ENCODE data around the gene ASTN2. TPM values are rescaled to one million over a fixed set of nuclear protein-coding genes. Genes with fewer than 3 reads are reported as not detected.
A peak's percentile ranks its signal among the peaks of the same experiment; 100 is the strongest.

ASTN2 gene
- total RNA-seq (2021; ENCODE audit: unreplicated experiment) = 4.8 TPM
- polyA plus RNA-seq (2012) = 3.3 and 4.1 TPM in 2 replicates
- Bru-seq, nascent RNA = percentile 34 among the genes with signal in this experiment
- percentile 24 among the genes with signal in this experiment for BruChase-seq, experiment 1, labeled RNA remaining after a 6-hour chase
- percentile 30 among the genes with signal in this experiment for BruChase-seq, experiment 2, labeled RNA remaining after a 2-hour chase
- long read RNA-seq, partial matches to known transcripts = 13 of 21 reads
- long read RNA-seq, other reads (novel, unspliced or antisense) = 8 of 21 reads

GRCh38 chr9:117414906-117415331, at the start of gene ASTN2:
ASTN2 (minus strand) TSS chr9:117415057; CDS start chr9:117414938, 119 bp downstream.
- ChIA-PET RAD21 (ENCODE audit: low non-redundant PET in 1 of 2, low total read pairs in 2 of 2, uncharacterized antibody in 2 of 2, unreplicated experiment in 2 of 2) (no interaction called here), POLR2A (no interaction called here), CTCF (no interaction called here)
- Histone ChIP-seq H3K79me2 (ENCODE audit: insufficient read depth, low read length) (no peaks in the 10 kb centered on the region), H3K9me3 (ENCODE audit: control insufficient read depth in 1 of 2, insufficient read depth in 1 of 2, low read depth in 1 of 2, low read length in 2 of 2) (peaks cover 0 to 9% of the 10 kb centered on the region in 2 experiments; a peak in 2 of 4 replicates), H3K4me3 (replicated peaks in 1 of 2; ENCODE audit: low read depth in 1 of 2, low read length in 2 of 2) (no peak within 1 kb of the TSS), H3K36me3 (ENCODE audit: control insufficient read depth in 1 of 2, insufficient read depth in 2 of 2, low read length in 2 of 2) (no peaks in the 10 kb centered on the region), H3K27me3 (ENCODE audit: insufficient read depth, low read length) (no peaks in the 10 kb centered on the region), H3K4me2 (ENCODE audit: low read length) (no peak within 1 kb of the TSS), H3K9ac (ENCODE audit: low read length) (no peak within 1 kb of the TSS), H3K27ac (ENCODE audit: low read depth, low read length) (no peak within 1 kb of the TSS), H4K20me1 (ENCODE audit: insufficient read depth) (no peaks in the 10 kb centered on the region), H3K9me2 (ENCODE audit: insufficient read depth) (no peaks in the 10 kb centered on the region), H2AFZ (ENCODE audit: low read depth, low read length, poor library complexity, severe bottlenecking) (no peak within 1 kb of the TSS), H3K4me1 (ENCODE audit: control insufficient read depth in 1 of 2, insufficient read depth in 2 of 2, low read length in 2 of 2) (no peaks in the 10 kb centered on the region)
- TF ChIP-seq ATF3 (IDR thresholded peaks at IDR 0.05) (no peak), MAX (IDR thresholded peaks at IDR 0.05) (no peak), SIN3A (IDR thresholded peaks at IDR 0.05; ENCODE audit: low read depth) (no peak), CTCF (IDR thresholded peaks at IDR 0.05 in 2 of 3, conservative IDR thresholded peaks at IDR 0.05 in 1 of 3; ENCODE audit: borderline replicate concordance in 1 of 3, insufficient read depth in 1 of 3, low read depth in 2 of 3, low read length in 2 of 3) (no peak), ELF1 (IDR thresholded peaks at IDR 0.05; ENCODE audit: borderline replicate concordance, low read depth) (no peak)
- DNase-seq (ENCODE audit: low read depth, low spot score) = no peak
- intact Hi-C loops (cut with micrococcal nuclease) = loop anchor here (10.0 kb wide), 1 partner anchor 680 kb away; no protein-coding TSS in a partner anchor
- no peak for ATAC-seq
- no TSS peak for BruUV-seq (replicated peaks)

GRCh38 chr9:117462861-117463260, 48.0 kb upstream of the ASTN2 start:
- no peaks in the 10 kb centered on the region for H3K4me1 ChIP-seq (ENCODE audit: control insufficient read depth in 1 of 2, insufficient read depth in 2 of 2, low read length in 2 of 2)
- ChIA-PET CTCF (no interaction called here), POLR2A (no interaction called here), RAD21 (ENCODE audit: low non-redundant PET in 1 of 2, low total read pairs in 2 of 2, uncharacterized antibody in 2 of 2, unreplicated experiment in 2 of 2) (no interaction called here)
- no peaks in the 10 kb centered on the region; a peak in 2 of 4 replicates for H3K9me3 ChIP-seq (ENCODE audit: control insufficient read depth in 1 of 2, insufficient read depth in 1 of 2, low read depth in 1 of 2, low read length in 2 of 2)
- no TSS peak for BruUV-seq (replicated peaks)
- H3K79me2 ChIP-seq (ENCODE audit: insufficient read depth, low read length) = no peaks in the 10 kb centered on the region
- no peak overlapping the region for H2AFZ ChIP-seq (ENCODE audit: low read depth, low read length, poor library complexity, severe bottlenecking)
- H3K36me3 ChIP-seq (ENCODE audit: control insufficient read depth in 1 of 2, insufficient read depth in 2 of 2, low read length in 2 of 2) = no peaks in the 10 kb centered on the region
- no peak for TF ChIP-seq RAD21 (IDR thresholded peaks at IDR 0.05; ENCODE audit: low read depth)
- no peak for TF ChIP-seq POLR2AphosphoS5 (IDR thresholded peaks at IDR 0.05; ENCODE audit: low read depth, low read length)
- TF ChIP-seq EZH2phosphoT487 (IDR thresholded peaks at IDR 0.05; ENCODE audit: borderline replicate concordance) = no peak
- no peak for TF ChIP-seq ELF1 (IDR thresholded peaks at IDR 0.05; ENCODE audit: borderline replicate concordance, low read depth)
- no peak for TF ChIP-seq TCF7L2 (IDR thresholded peaks at IDR 0.05; ENCODE audit: borderline replicate concordance, extremely low read depth, insufficient read depth, insufficient read length)
- TF ChIP-seq ZNF274 (IDR thresholded peaks at IDR 0.05; ENCODE audit: low read depth, low read length) = no peak
- no peaks in the 10 kb centered on the region for H3K9me2 ChIP-seq (ENCODE audit: insufficient read depth)
- H3K27me3 ChIP-seq (ENCODE audit: insufficient read depth, low read length) = no peaks in the 10 kb centered on the region
- intact Hi-C loops (cut with micrococcal nuclease) = no loop called here
- H3K4me3 ChIP-seq (replicated peaks in 1 of 2; ENCODE audit: low read depth in 1 of 2, low read length in 2 of 2) = no peak overlapping the region
- ATAC-seq (no peak), DNase-seq (ENCODE audit: low read depth, low spot score) (no peak)
- no peak overlapping the region for H3K27ac ChIP-seq (ENCODE audit: low read depth, low read length)
- no peak overlapping the region for H3K9ac ChIP-seq (ENCODE audit: low read length)
- no peaks in the 10 kb centered on the region for H4K20me1 ChIP-seq (ENCODE audit: insufficient read depth)
- H3K4me2 ChIP-seq (ENCODE audit: low read length) = no peak overlapping the region
